ENCODE measurements around the gene CHRNB1.

CHRNB1 gene

GRCh38 chr17:7486181-7486580, 41.3 kb downstream of the CHRNB1 start:
- no peak for DNase-seq

- DNase-seq = no peak
Observed at GRCh38 chr17:7490144-7490543, 45.3 kb downstream of the CHRNB1 start.

GRCh38 chr17:7491583-7491982, 46.7 kb downstream of the CHRNB1 start:
- no peak for DNase-seq

GRCh38 chr17:7493941-7494340, 49.1 kb downstream of the CHRNB1 start:
- no peak for DNase-seq

- DNase-seq = no peak
Observed at GRCh38 chr17:7495906-7496434, 51.1 kb downstream of the CHRNB1 start.

GRCh38 chr17:7496470-7497183, 51.8 kb downstream of the CHRNB1 start:
- no peak for DNase-seq

GRCh38 chr17:7497228-7497627, 52.4 kb downstream of the CHRNB1 start:
- DNase-seq = no peak

- no peak for DNase-seq
Observed at GRCh38 chr17:7497636-7498035, 52.8 kb downstream of the CHRNB1 start.

GRCh38 chr17:7499161-7499560, 54.3 kb downstream of the CHRNB1 start:
- no peak for DNase-seq

GRCh38 chr17:7501729-7502128, 56.9 kb downstream of the CHRNB1 start:
- DNase-seq = no peak

- DNase-seq = no peak
Observed at GRCh38 chr17:7502171-7502847, 57.4 kb downstream of the CHRNB1 start.

GRCh38 chr17:7502987-7503386, 58.1 kb downstream of the CHRNB1 start:
- no peak for DNase-seq

GRCh38 chr17:7503521-7503920, 58.7 kb downstream of the CHRNB1 start:
- DNase-seq = no peak

Measured in KG1 (cell line).